Measurements from ENCODE around the gene ANKS1A.

GRCh38 chr6:35051396-35051795 is 162.3 kb downstream of the ANKS1A start:
- TF ChIP-seq CTCF (conservative IDR thresholded peaks at IDR 0.05; ENCODE audit: low read depth, low read length) (no peak), EZH2 (IDR thresholded peaks at IDR 0.05; ENCODE audit: borderline replicate concordance, low read depth, low read length, poor library complexity, severe bottlenecking) (no peak)
